HG02885 (cell line): ENCODE data around the gene ZNF558.
"Not testable (repeated sequence)": the region's sequence is repeated elsewhere in the genome, so short reads cannot be mapped to it uniquely, and the experiment has no call there.

Source experiments
- ATAC-seq: cut with Tn5 transposase; IDR thresholded peaks from one replicate; pipeline ENCODE4 v1.9.1; 2021; ENCODE audit warnings: mild to moderate bottlenecking; ENCODE audit not compliant: unreplicated experiment, poor library complexity

The ZNF558 gene

DNA sequence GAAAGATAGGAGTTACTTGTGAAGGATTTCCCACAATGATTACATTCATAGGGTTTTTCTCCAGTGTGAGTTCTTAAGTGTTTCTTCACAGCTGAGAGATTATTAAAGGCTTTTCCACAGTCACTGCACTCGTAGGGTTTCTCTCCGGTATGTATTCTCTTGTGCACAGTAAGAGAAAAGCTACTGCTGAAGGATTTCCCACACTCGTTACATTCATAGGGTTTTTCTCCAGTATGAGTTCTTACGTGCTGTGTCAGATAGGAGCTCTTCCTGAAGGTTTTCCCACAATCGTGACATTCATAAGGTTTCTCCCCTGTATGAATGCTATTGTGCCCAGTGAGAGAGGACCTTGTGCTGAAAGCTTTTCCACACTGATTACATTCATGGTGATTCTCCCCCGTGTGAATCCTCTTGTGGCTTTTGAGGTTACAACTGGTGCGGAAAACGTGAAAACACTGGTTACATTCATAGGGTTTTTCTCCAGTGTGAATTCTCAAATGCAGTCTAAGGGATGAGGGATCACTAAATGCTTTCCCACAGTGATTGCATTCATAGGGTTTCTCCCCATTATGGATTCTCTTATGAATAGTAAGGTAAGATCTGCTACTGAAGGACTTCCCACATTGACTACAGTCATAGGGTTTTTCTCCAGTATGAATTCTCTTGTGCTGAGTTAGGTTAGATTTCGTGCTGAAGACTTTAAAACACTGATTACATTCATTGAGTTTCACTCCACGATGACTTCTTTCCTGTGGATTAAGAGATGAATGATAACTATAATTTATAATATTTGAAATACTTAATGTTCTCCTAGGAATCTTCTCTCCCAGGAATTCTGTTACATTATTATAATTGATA is 20.6 kb downstream of the ZNF558 start:
- no peak for ATAC-seq

DNA sequence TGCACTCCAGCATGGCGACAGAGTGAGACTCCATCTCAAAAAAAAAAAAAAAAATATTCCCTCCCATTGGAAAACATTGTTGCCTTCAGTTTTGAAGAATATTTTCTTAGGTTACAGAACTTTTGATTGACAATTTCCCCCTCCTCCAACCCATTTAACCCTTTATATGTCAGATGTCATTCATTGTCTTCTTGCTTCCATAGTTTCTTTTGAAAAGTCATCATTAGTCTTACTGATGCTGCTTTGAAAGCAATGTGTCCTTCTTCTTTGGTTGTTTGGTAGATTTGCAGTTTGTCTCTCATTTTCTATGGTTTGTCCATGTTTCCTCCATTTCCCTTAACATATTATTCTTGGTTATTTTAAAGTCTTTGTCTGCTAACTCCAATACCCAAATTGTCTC is 25.4 kb downstream of the ZNF558 start:
- ATAC-seq = no peak

DNA sequence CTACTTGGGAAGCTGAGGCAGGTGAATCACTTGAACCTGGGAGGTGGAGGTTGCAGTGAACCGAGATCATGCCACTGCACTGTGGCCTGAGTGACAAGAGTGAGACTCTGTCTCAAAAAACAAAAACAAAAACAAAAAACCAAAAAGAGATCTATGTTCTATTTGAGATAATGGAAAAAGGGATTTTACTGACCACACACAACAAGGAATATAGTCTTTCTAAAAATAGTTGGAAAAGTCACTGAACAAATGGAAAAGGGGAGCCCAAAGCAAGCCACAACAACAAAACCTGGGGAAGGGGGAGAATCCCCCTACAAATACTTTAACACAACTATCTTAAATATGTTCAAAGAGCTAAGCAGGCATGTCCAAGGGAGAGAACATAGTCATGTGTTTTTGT is 37.3 kb downstream of the ZNF558 start:
- ATAC-seq = no peak

DNA sequence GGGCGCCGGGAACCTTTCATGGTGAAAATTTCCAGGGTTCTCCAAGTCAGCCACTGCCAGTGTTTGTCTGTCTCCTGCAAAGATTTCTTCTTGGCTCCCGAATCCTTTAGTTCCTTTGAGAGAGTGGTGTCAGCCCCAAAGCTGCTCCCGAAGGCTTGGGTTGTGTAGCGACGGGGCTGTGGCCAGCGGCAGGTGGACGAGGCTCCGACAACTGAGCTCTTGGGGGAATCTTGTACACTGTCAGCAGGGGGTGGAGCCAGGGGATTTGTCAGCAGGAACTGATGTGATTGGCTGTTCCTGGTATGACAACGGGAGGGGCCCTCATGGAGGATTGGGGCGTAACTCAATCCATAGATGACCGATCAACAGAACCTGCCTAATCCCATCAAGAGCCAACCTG is 58.5 kb downstream of the ZNF558 start:
- not testable (repeated sequence) for ATAC-seq

DNA sequence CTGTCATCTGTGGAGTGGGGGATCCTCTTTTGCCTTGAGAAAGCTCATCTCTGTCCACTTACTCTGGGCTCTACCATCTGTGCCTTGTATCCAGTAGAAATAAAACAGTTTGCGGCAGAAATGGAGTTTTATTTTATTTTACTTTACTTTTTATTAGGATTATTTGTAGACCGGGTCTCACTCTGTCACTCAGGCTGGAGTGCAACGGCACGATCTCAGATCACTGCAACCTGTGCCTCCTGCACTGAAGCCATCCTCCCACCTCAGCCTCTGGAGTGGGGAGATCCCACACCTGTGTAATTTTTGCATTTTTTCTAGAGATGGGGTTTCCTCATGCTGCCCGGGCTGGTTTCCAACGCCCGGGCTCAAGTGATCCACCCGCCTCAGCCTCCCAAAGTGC is 62.8 kb downstream of the ZNF558 start:
- not testable (repeated sequence) for ATAC-seq

DNA sequence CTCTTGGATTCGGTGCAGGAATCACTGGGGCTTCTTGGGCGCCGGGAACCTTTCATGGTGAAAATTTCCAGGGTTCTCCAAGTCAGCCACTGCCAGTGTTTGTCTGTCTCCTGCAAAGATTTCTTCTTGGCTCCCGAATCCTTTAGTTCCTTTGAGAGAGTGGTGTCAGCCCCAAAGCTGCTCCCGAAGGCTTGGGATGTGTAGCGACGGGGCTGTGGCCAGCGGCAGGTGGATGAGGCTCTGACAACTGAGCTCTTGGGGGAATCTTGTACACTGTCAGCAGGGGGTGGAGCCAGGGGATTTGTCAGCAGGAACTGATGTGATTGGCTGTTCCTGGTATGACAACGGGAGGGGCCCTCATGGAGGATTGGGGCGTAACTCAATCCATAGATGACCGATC is 64.8 kb downstream of the ZNF558 start:
- ATAC-seq = not testable (repeated sequence)
